GM18520 (cell line): ENCODE results near the gene MAGI2.

Experiments
- ATAC-seq: cut with Tn5 transposase; IDR thresholded peaks from one replicate; pipeline ENCODE4 v1.9.1; 2021; ENCODE audit not compliant: unreplicated experiment

MAGI2 gene

GRCh38 chr7:78215199-78215598 is 1238.3 kb downstream of the MAGI2 start:
- ATAC-seq: no peak

- ATAC-seq: no peak
These were observed 1240.1 kb downstream of the MAGI2 start for GRCh38 chr7:78213402-78213801.

GRCh38 chr7:78212476-78213060 is 1240.9 kb downstream of the MAGI2 start:
- ATAC-seq: no peak

GRCh38 chr7:78207269-78207668 is 1246.2 kb downstream of the MAGI2 start:
- no peak for ATAC-seq

GRCh38 chr7:78206769-78207168 is 1246.7 kb downstream of the MAGI2 start:
- ATAC-seq: no peak

GRCh38 chr7:78203042-78203720 is 1250.3 kb downstream of the MAGI2 start:
- ATAC-seq: no peak

GRCh38 chr7:78198756-78199155 is 1254.7 kb downstream of the MAGI2 start:
- no peak for ATAC-seq

GRCh38 chr7:78197447-78197846 is 1256.0 kb downstream of the MAGI2 start:
- no peak for ATAC-seq

- no peak for ATAC-seq
These were observed 1258.2 kb downstream of the MAGI2 start for GRCh38 chr7:78195281-78195680.

- ATAC-seq: no peak
These were observed 1258.9 kb downstream of the MAGI2 start for GRCh38 chr7:78194611-78195010.

- no peak for ATAC-seq
These were observed 1261.9 kb downstream of the MAGI2 start for GRCh38 chr7:78191475-78192079.

- no peak for ATAC-seq
These were observed 1263.7 kb downstream of the MAGI2 start for GRCh38 chr7:78189762-78190161.

- ATAC-seq: no peak
These were observed 1268.2 kb downstream of the MAGI2 start for GRCh38 chr7:78185149-78185745.

GRCh38 chr7:78184299-78184698 is 1269.2 kb downstream of the MAGI2 start:
- no peak for ATAC-seq

GRCh38 chr7:78179827-78180477 is 1273.5 kb downstream of the MAGI2 start:
- ATAC-seq: no peak

GRCh38 chr7:78179211-78179610 is 1274.3 kb downstream of the MAGI2 start:
- ATAC-seq: no peak

- no peak for ATAC-seq
These were observed 1275.1 kb downstream of the MAGI2 start for GRCh38 chr7:78178319-78178718.

- ATAC-seq: no peak
These were observed 1277.3 kb downstream of the MAGI2 start for GRCh38 chr7:78176171-78176570.

- ATAC-seq: no peak
These were observed 1278.0 kb downstream of the MAGI2 start for GRCh38 chr7:78175330-78176100.

GRCh38 chr7:78173666-78174065 is 1279.8 kb downstream of the MAGI2 start:
- no peak for ATAC-seq
